OCI-LY1 (cell line): ENCODE data around the gene MAPK1.

ENCODE experiments used
- CTCF ChIP-seq: fragments of 200-600 bp; sonication (generic), shearing (Covaris generic); IDR thresholded peaks from 2 replicates; pipeline ENCODE4 v1.5.1; 2017; ENCODE audit warnings: mild to moderate bottlenecking, antibody characterized with exemption, low read length, moderate library complexity, mixed read lengths
- EZH2 ChIP-seq: fragments of 200-600 bp; sonication (generic), shearing (Covaris generic); IDR thresholded peaks from 2 replicates; pipeline ENCODE4 v1.8.0; 2017; ENCODE audit warnings: borderline replicate concordance, mixed run types, mild to moderate bottlenecking, antibody characterized with exemption, low read length, moderate library complexity, mixed read lengths

- TF ChIP-seq CTCF, result no peak
- TF ChIP-seq EZH2, result no peak
These were observed 65.4 kb downstream of the MAPK1 start for GRCh38 chr22:21802056-21802455.
